ENCODE results near the gene HIGD1A.

Gene HIGD1A

DNA sequence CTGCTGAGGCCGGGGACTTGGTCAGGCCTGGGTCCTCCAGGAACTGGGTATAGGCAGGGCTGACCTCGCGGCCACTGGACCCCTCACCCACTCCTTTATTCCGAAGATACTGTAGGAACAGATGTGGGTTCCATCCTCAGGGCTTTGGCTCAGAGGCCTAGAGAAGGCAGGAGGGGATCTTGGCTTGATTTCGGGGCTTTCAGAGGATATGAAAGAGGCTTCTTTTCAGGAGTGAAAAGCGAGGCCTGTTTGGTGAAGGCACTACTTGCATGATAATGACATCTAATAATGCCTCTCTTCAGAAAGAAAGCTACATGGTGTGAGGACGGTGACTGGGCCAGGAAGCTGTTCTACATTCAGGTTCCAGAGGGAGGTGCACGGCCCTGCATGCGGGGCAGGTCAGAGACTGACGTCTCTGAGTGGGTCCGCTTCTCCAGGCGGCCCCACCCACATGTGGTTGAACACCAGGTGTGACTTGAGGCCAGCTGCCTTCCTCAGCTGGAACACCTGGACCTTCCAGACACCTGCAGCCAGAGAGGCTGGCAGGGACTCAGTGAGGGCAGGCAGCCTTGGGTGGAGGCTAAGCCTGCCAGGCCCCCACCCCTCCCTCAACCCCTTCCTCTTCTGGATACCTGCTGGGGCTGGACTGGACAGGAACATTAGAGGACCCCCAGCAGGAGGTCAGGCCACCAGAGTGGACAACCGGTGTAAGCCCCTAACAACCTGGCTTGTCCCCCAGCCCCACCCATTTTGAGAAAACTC lies 70.6 kb downstream of the HIGD1A start:
- no peak for DNase-seq
